ENCODE data around the gene PCBP3. TPM values are rescaled to one million over a fixed set of nuclear protein-coding genes. Genes with fewer than 3 reads are reported as not detected.

The PCBP3 gene
- polyA plus RNA-seq, 1 donor (not counting 4 experiments of a cell fraction or from before 2014, with no cell fraction given): 0.25 TPM

- H3K9me1 ChIP-seq (ENCODE audit: control insufficient read depth, extremely low read depth, insufficient read depth, low read length): no peaks in the 10 kb centered on the region
- H2AFZ ChIP-seq (ENCODE audit: control insufficient read depth, low read length): no peak overlapping the region
- H3K79me2 ChIP-seq (ENCODE audit: control insufficient read depth, insufficient read depth, low read length): no peaks in the 10 kb centered on the region
- FAIRE-seq (no peak), DNase-seq (ENCODE audit: low read depth, low spot score) (no peak)
- no peak overlapping the region for H3K4me2 ChIP-seq (ENCODE audit: control insufficient read depth, extremely low read depth, insufficient read depth, low read depth, low read length)
- no peaks in the 10 kb centered on the region for H3K36me3 ChIP-seq (ENCODE audit: control insufficient read depth in 2 of 2, extremely low read depth in 1 of 2, insufficient read depth in 2 of 2, low read length in 2 of 2)
- peaks cover 3% of the 10 kb centered on the region for H4K20me1 ChIP-seq (ENCODE audit: control insufficient read depth, extremely low read depth, insufficient read depth, low read length)
- dilution Hi-C loops (cut with MboI; ENCODE audit: extremely low pct_ligation_motif_present, low sequenced_read_pairs): no loop called here
- no peaks in the 10 kb centered on the region for H3K9me3 ChIP-seq (ENCODE audit: control insufficient read depth, low read depth, low read length)
- H3K27me3 ChIP-seq (ENCODE audit: control insufficient read depth, extremely low read depth, insufficient read depth, low read length): peaks cover 9% of the 10 kb centered on the region
- H3K4me3 ChIP-seq (ENCODE audit: control insufficient read depth in 2 of 3, extremely low read depth in 1 of 3, insufficient read depth in 2 of 3, low read depth in 1 of 3, low read length in 3 of 3): no peak overlapping the region
- TF ChIP-seq CTCF (optimal IDR thresholded peaks at IDR 0.05 in 1 of 3, IDR thresholded peaks at IDR 0.05 in 1 of 3, conservative IDR thresholded peaks at IDR 0.05 in 1 of 3; ENCODE audit: extremely low read depth in 1 of 3, insufficient read depth in 2 of 3, low read length in 3 of 3): no peak
- TF ChIP-seq EZH2 (IDR thresholded peaks at IDR 0.05; ENCODE audit: low read length): no peak
- no peak overlapping the region for H3K9ac ChIP-seq (ENCODE audit: control insufficient read depth, extremely low read depth, insufficient read depth, low read length)
- no peak overlapping the region for H3K27ac ChIP-seq (ENCODE audit: control insufficient read depth, insufficient read depth, low read length)
- peaks cover 9% of the 10 kb centered on the region for H3K4me1 ChIP-seq (ENCODE audit: control insufficient read depth, extremely low read depth, insufficient read depth, low read length)
These were observed 105.1 kb downstream of the PCBP3 start for GRCh38 chr21:45748593-45748992.

GRCh38 chr21:45749974-45750373 is 106.4 kb downstream of the PCBP3 start:
- DNase-seq (ENCODE audit: low read depth, low spot score) (no peak), FAIRE-seq (no peak)
- Histone ChIP-seq H3K4me2 (ENCODE audit: control insufficient read depth, extremely low read depth, insufficient read depth, low read depth, low read length) (no peak overlapping the region), H3K79me2 (ENCODE audit: control insufficient read depth, insufficient read depth, low read length) (no peaks in the 10 kb centered on the region), H3K27me3 (ENCODE audit: control insufficient read depth, extremely low read depth, insufficient read depth, low read length) (peaks cover 9% of the 10 kb centered on the region), H3K36me3 (ENCODE audit: control insufficient read depth in 2 of 2, extremely low read depth in 1 of 2, insufficient read depth in 2 of 2, low read length in 2 of 2) (no peaks in the 10 kb centered on the region), H3K9ac (ENCODE audit: control insufficient read depth, extremely low read depth, insufficient read depth, low read length) (no peak overlapping the region), H4K20me1 (ENCODE audit: control insufficient read depth, extremely low read depth, insufficient read depth, low read length) (peaks cover 3% of the 10 kb centered on the region), H3K27ac (ENCODE audit: control insufficient read depth, insufficient read depth, low read length) (no peak overlapping the region), H3K9me3 (ENCODE audit: control insufficient read depth, low read depth, low read length) (no peaks in the 10 kb centered on the region), H2AFZ (ENCODE audit: control insufficient read depth, low read length) (no peak overlapping the region), H3K4me3 (ENCODE audit: control insufficient read depth in 2 of 3, extremely low read depth in 1 of 3, insufficient read depth in 2 of 3, low read depth in 1 of 3, low read length in 3 of 3) (no peak overlapping the region), H3K4me1 (ENCODE audit: control insufficient read depth, extremely low read depth, insufficient read depth, low read length) (peaks cover 9% of the 10 kb centered on the region), H3K9me1 (ENCODE audit: control insufficient read depth, extremely low read depth, insufficient read depth, low read length) (no peaks in the 10 kb centered on the region)
- TF ChIP-seq CTCF (optimal IDR thresholded peaks at IDR 0.05 in 1 of 3, IDR thresholded peaks at IDR 0.05 in 1 of 3, conservative IDR thresholded peaks at IDR 0.05 in 1 of 3; ENCODE audit: extremely low read depth in 1 of 3, insufficient read depth in 2 of 3, low read length in 3 of 3) (no peak), EZH2 (IDR thresholded peaks at IDR 0.05; ENCODE audit: low read length) (no peak)
- dilution Hi-C loops (cut with MboI; ENCODE audit: extremely low pct_ligation_motif_present, low sequenced_read_pairs): no loop called here
